HUES64 (cell line): ENCODE results near the gene UBXN4.

Experiments
- H3K27ac ChIP-seq: 2 replicates; pipeline ENCODE4 v1.7.0; 2013; ENCODE audit warnings: low read depth, low read length, inconsistent platforms
- H3K27me3 ChIP-seq: 2 replicates; pipeline ENCODE4 v1.6.1; 2013; ENCODE audit warnings: mild to moderate bottlenecking, low read length; ENCODE audit not compliant: insufficient read depth
- H3K36me3 ChIP-seq: 2 replicates; pipeline ENCODE4 v1.6.1; 2013; ENCODE audit warnings: mild to moderate bottlenecking, low read length; ENCODE audit not compliant: insufficient read depth
- H3K4me1 ChIP-seq: 2 replicates; pipeline ENCODE4 v1.6.1; 2013; ENCODE audit warnings: mild to moderate bottlenecking, low read length, moderate library complexity; ENCODE audit not compliant: insufficient read depth
- H3K4me3 ChIP-seq: 2 replicates; pipeline ENCODE4 v1.5.1; 2013; ENCODE audit warnings: mild to moderate bottlenecking, low read length, moderate library complexity
- H3K9ac ChIP-seq: 2 replicates; pipeline ENCODE4 v1.6.1; 2013; ENCODE audit warnings: mild to moderate bottlenecking, low read depth, low read length
- H3K9me3 ChIP-seq: 2 replicates; pipeline ENCODE4 v1.6.1; 2013; ENCODE audit warnings: low read depth, low read length; ENCODE audit not compliant: insufficient read depth
- WGBS: fragments of 150-250, 120-280 bp; methylation state at CpG from one replicate; pipeline ENCODE4 v1.1.7; 2013; ENCODE audit warnings: missing lambda C conversion rate; 5-methylcytosine and 5-hydroxymethylcytosine counted together

UBXN4 gene

GRCh38 chr2:135768863-135769262 is 27.2 kb downstream of the UBXN4 start:
- WGBS = 88% methylated on average over 8 of the region's 8 CpGs
- Histone ChIP-seq H3K27ac (no peak overlapping the region), H3K9me3 (no peaks in the 10 kb centered on the region), H3K9ac (no peak overlapping the region), H3K27me3 (no peaks in the 10 kb centered on the region), H3K4me3 (no peak overlapping the region), H3K4me1 (no peaks in the 10 kb centered on the region), H3K36me3 (peaks cover 91% of the 10 kb centered on the region)

GRCh38 chr2:135773319-135773718 is 31.7 kb downstream of the UBXN4 start:
- Histone ChIP-seq H3K4me3 (no peak overlapping the region), H3K27me3 (no peaks in the 10 kb centered on the region), H3K9me3 (no peaks in the 10 kb centered on the region), H3K9ac (no peak overlapping the region), H3K27ac (no peak overlapping the region), H3K36me3 (peaks cover 90% of the 10 kb centered on the region), H3K4me1 (no peaks in the 10 kb centered on the region)
- WGBS = 99% methylated on average over 2 of the region's 2 CpGs

GRCh38 chr2:135773917-135774316 is 32.3 kb downstream of the UBXN4 start:
- H3K4me3 ChIP-seq = no peak overlapping the region
- no peaks in the 10 kb centered on the region for H3K27me3 ChIP-seq
- H3K27ac ChIP-seq = no peak overlapping the region
- H3K36me3 ChIP-seq = peaks cover 93% of the 10 kb centered on the region
- no peaks in the 10 kb centered on the region for H3K9me3 ChIP-seq
- no peak overlapping the region for H3K9ac ChIP-seq
- no peaks in the 10 kb centered on the region for H3K4me1 ChIP-seq

- WGBS = 50% methylated on average over 2 of the region's 2 CpGs
- H3K4me1 ChIP-seq = no peaks in the 10 kb centered on the region
- H3K27me3 ChIP-seq = no peaks in the 10 kb centered on the region
- H3K27ac ChIP-seq = no peak overlapping the region
- peaks cover 92% of the 10 kb centered on the region for H3K36me3 ChIP-seq
- no peak overlapping the region for H3K9ac ChIP-seq
- H3K4me3 ChIP-seq = no peak overlapping the region
- H3K9me3 ChIP-seq = no peaks in the 10 kb centered on the region
These were observed 33.8 kb downstream of the UBXN4 start for GRCh38 chr2:135775420-135775819.

- H3K27ac ChIP-seq = no peak overlapping the region
- H3K4me3 ChIP-seq = no peak overlapping the region
- H3K4me1 ChIP-seq = no peaks in the 10 kb centered on the region; the same call in 1 of the 2 replicates
- no peaks in the 10 kb centered on the region for H3K27me3 ChIP-seq
- H3K36me3 ChIP-seq = peaks cover 92% of the 10 kb centered on the region
- H3K9ac ChIP-seq = no peak overlapping the region
- H3K9me3 ChIP-seq = no peaks in the 10 kb centered on the region
- WGBS = 94% methylated on average over 7 of the region's 7 CpGs
These were observed 34.7 kb downstream of the UBXN4 start for GRCh38 chr2:135776367-135776766.

GRCh38 chr2:135782231-135782630 is 40.6 kb downstream of the UBXN4 start:
- Histone ChIP-seq H3K4me1 (peaks cover 10% of the 10 kb centered on the region), H3K9me3 (peaks cover 4% of the 10 kb centered on the region; the same call in 1 of the 2 replicates), H3K9ac (no peak overlapping the region), H3K27me3 (no peaks in the 10 kb centered on the region), H3K4me3 (no peak overlapping the region), H3K27ac (no peak overlapping the region), H3K36me3 (peaks cover 84% of the 10 kb centered on the region)
- WGBS = 85% methylated on average over 2 of the region's 2 CpGs

- H3K36me3 ChIP-seq = peaks cover 77% of the 10 kb centered on the region
- H3K27me3 ChIP-seq = no peaks in the 10 kb centered on the region
- peaks cover 4% of the 10 kb centered on the region; the same call in 1 of the 2 replicates for H3K9me3 ChIP-seq
- 53% methylated on average over 3 of the region's 3 CpGs for WGBS
- no peak overlapping the region for H3K9ac ChIP-seq
- peaks cover 10% of the 10 kb centered on the region for H3K4me1 ChIP-seq
- H3K27ac ChIP-seq = no peak overlapping the region
- H3K4me3 ChIP-seq = no peak overlapping the region
These were observed 41.8 kb downstream of the UBXN4 start for GRCh38 chr2:135783439-135783838.

- WGBS = 100% methylated on average over 2 of the region's 2 CpGs
- Histone ChIP-seq H3K9ac (no peak overlapping the region), H3K4me3 (no peak overlapping the region), H3K27ac (no peak overlapping the region), H3K36me3 (peaks cover 62% of the 10 kb centered on the region), H3K4me1 (peaks cover 10% of the 10 kb centered on the region), H3K27me3 (no peaks in the 10 kb centered on the region), H3K9me3 (peaks cover 4% of the 10 kb centered on the region; the same call in 1 of the 2 replicates)
These were observed 43.4 kb downstream of the UBXN4 start for GRCh38 chr2:135785032-135785431.

- H3K27me3 ChIP-seq = no peaks in the 10 kb centered on the region
- peaks cover 7% of the 10 kb centered on the region for H3K4me1 ChIP-seq
- no peak overlapping the region for H3K27ac ChIP-seq
- H3K4me3 ChIP-seq = no peak overlapping the region
- no peak overlapping the region for H3K9ac ChIP-seq
- H3K9me3 ChIP-seq = peaks cover 4% of the 10 kb centered on the region; the same call in 1 of the 2 replicates
- WGBS = over 99% methylated on average over 5 of the region's 5 CpGs
- H3K36me3 ChIP-seq = peaks cover 44% of the 10 kb centered on the region
These were observed 45.2 kb downstream of the UBXN4 start for GRCh38 chr2:135786823-135787222.

- H3K27ac ChIP-seq = no peak overlapping the region
- no peaks in the 10 kb centered on the region for H3K4me1 ChIP-seq
- no peak overlapping the region for H3K4me3 ChIP-seq
- 96% methylated on average over 10 of the region's 10 CpGs for WGBS
- H3K27me3 ChIP-seq = no peaks in the 10 kb centered on the region
- no peak overlapping the region for H3K9ac ChIP-seq
- peaks cover 4% of the 10 kb centered on the region; the same call in 1 of the 2 replicates for H3K9me3 ChIP-seq
- H3K36me3 ChIP-seq = peaks cover 8% of the 10 kb centered on the region
These were observed 48.8 kb downstream of the UBXN4 start for GRCh38 chr2:135790423-135790822.

- H3K4me1 ChIP-seq = no peaks in the 10 kb centered on the region
- no peaks in the 10 kb centered on the region for H3K27me3 ChIP-seq
- no peaks in the 10 kb centered on the region for H3K36me3 ChIP-seq
- no peak overlapping the region for H3K9ac ChIP-seq
- WGBS = 95% methylated on average over 2 of the region's 2 CpGs
- no peaks in the 10 kb centered on the region for H3K9me3 ChIP-seq
- no peak overlapping the region for H3K4me3 ChIP-seq
- H3K27ac ChIP-seq = no peak overlapping the region
These were observed 49.9 kb downstream of the UBXN4 start for GRCh38 chr2:135791418-135792190.
